Suprapubic skin (tissue), 4 donors: Measurements from ENCODE around the gene C1QTNF5. TPM values are rescaled to one million over a fixed set of nuclear protein-coding genes. Genes with fewer than 3 reads are reported as not detected.
A peak's percentile ranks its signal among the peaks of the same experiment; 100 is the strongest.

Experiments used
- DNase-seq, 2 donors: peaks; one replicate each; pipeline ENCODE4 v3.0.0-alpha.2; 2019; ENCODE audit warnings: low spot score in 2 of 2
- H3K27ac ChIP-seq: fragments of 200-600 bp; sonication (generic); one replicate; pipeline ENCODE4 v1.5.1; 2019
- H3K27me3 ChIP-seq: fragments of 200-600 bp; sonication (generic); one replicate; pipeline ENCODE4 v1.5.1; 2019
- H3K36me3 ChIP-seq: fragments of 200-600 bp; sonication (generic); one replicate; pipeline ENCODE4 v1.5.1; 2019
- H3K4me1 ChIP-seq: fragments of 200-600 bp; sonication (generic); one replicate; pipeline ENCODE4 v1.5.1; 2019
- H3K4me3 ChIP-seq: fragments of 200-600 bp; sonication (generic); one replicate; pipeline ENCODE4 v1.5.1; 2019; ENCODE audit warnings: mild to moderate bottlenecking
- H3K9me3 ChIP-seq: fragments of 200-600 bp; sonication (generic); one replicate; pipeline ENCODE4 v1.5.1; 2019
- CTCF ChIP-seq, 2 donors: fragments of 200-600 bp in 1 of 2; fragments of 450-650 bp in 1 of 2; sonication (generic) in 1 of 2; IDR thresholded peaks; one replicate each; pipeline ENCODE4 v1.5.1; 2016 to 2019; ENCODE audit warnings: antibody characterized with exemption in 2 of 2, mild to moderate bottlenecking in 1 of 2, moderate library complexity in 1 of 2
- EP300 ChIP-seq: sonication (generic); formaldehyde crosslinking; IDR thresholded peaks from one replicate; pipeline ENCODE4 v1.6.1; 2017; ENCODE audit warnings: antibody characterized with exemption
- POLR2A ChIP-seq, 2 donors: fragments of 450-650 bp; IDR thresholded peaks; one replicate each; pipeline ENCODE4 v1.6.1; 2017; ENCODE audit warnings: antibody characterized with exemption in 2 of 2, mild to moderate bottlenecking in 2 of 2, moderate library complexity in 2 of 2
- POLR2AphosphoS5 ChIP-seq, 3 donors: sonication (generic); formaldehyde crosslinking; IDR thresholded peaks; one replicate each; pipeline ENCODE4 v1.6.1; 2017; ENCODE audit warnings: antibody characterized with exemption in 3 of 3
- WGBS: methylation state at CpG from one replicate; pipeline ENCODE4 v1.1.5; 2018; 5-methylcytosine and 5-hydroxymethylcytosine counted together
- total RNA-seq, 4 donors: library from RNA; depleted of rRNA; stranded (reverse); fragments of >200 nt; gene quantifications; one replicate each; pipeline ENCODE4 v1.1.0, GENCODE V29; 2016

C1QTNF5 gene
- total RNA-seq, 4 donors from 2014 or later: 3.7 to 9.8 (median 4.9) TPM

GRCh38 chr11:119378851-119379465 is 38.3 kb upstream of the C1QTNF5 start:
- Histone ChIP-seq H3K36me3 (no peaks in the 10 kb centered on the region), H3K9me3 (no peaks in the 10 kb centered on the region), H3K27me3 (no peaks in the 10 kb centered on the region), H3K4me1 (peaks cover 31% of the 10 kb centered on the region), H3K27ac (no peak overlapping the region), H3K4me3 (no peak overlapping the region)
- 71% methylated on average over 10 of the region's 10 CpGs for WGBS
- TF ChIP-seq EP300 (no peak), POLR2AphosphoS5 (IDR thresholded peaks at IDR 0.05) (no peak), CTCF (IDR thresholded peaks at IDR 0.05) (no peak), POLR2A (IDR thresholded peaks at IDR 0.05) (no peak)
- peak in 1 of 2 donors; percentile 59 for DNase-seq

- H3K9me3 ChIP-seq: no peaks in the 10 kb centered on the region
- 95% methylated on average over 2 of the region's 6 CpGs for WGBS
- peaks cover 31% of the 10 kb centered on the region for H3K4me1 ChIP-seq
- H3K27ac ChIP-seq: no peak overlapping the region
- H3K36me3 ChIP-seq: no peaks in the 10 kb centered on the region
- TF ChIP-seq POLR2A (IDR thresholded peaks at IDR 0.05): no peak
- TF ChIP-seq EP300: no peak
- TF ChIP-seq POLR2AphosphoS5 (IDR thresholded peaks at IDR 0.05): no peak
- no peak for TF ChIP-seq CTCF (IDR thresholded peaks at IDR 0.05)
- H3K27me3 ChIP-seq: no peaks in the 10 kb centered on the region
- no peak overlapping the region for H3K4me3 ChIP-seq
- DNase-seq: peak; percentile 56 to 71
Measured at GRCh38 chr11:119377961-119378667, 37.4 kb upstream of the C1QTNF5 start.

- TF ChIP-seq POLR2A (IDR thresholded peaks at IDR 0.05): no peak
- TF ChIP-seq CTCF (IDR thresholded peaks at IDR 0.05): no peak
- TF ChIP-seq EP300: no peak
- TF ChIP-seq POLR2AphosphoS5 (IDR thresholded peaks at IDR 0.05): no peak
- Histone ChIP-seq H3K27me3 (no peaks in the 10 kb centered on the region), H3K36me3 (no peaks in the 10 kb centered on the region), H3K27ac (no peak overlapping the region), H3K4me1 (peaks cover 30% of the 10 kb centered on the region), H3K9me3 (no peaks in the 10 kb centered on the region), H3K4me3 (no peak overlapping the region)
- DNase-seq: peak; percentile 57 to 67
- 74% methylated on average over 9 of the region's 12 CpGs for WGBS
Measured at GRCh38 chr11:119377112-119377901, 36.6 kb upstream of the C1QTNF5 start.

- no peaks in the 10 kb centered on the region for H3K36me3 ChIP-seq
- peaks cover 30% of the 10 kb centered on the region for H3K4me1 ChIP-seq
- WGBS: 62% methylated on average over 5 of the region's 11 CpGs
- peak overlapping the region; percentile 52 for H3K27ac ChIP-seq
- no peaks in the 10 kb centered on the region for H3K27me3 ChIP-seq
- peak in 1 of 2 donors; percentile 64 for DNase-seq
- no peaks in the 10 kb centered on the region for H3K9me3 ChIP-seq
- H3K4me3 ChIP-seq: no peak overlapping the region
- TF ChIP-seq POLR2A (IDR thresholded peaks at IDR 0.05): no peak
- no peak for TF ChIP-seq CTCF (IDR thresholded peaks at IDR 0.05)
- TF ChIP-seq POLR2AphosphoS5 (IDR thresholded peaks at IDR 0.05): no peak
- no peak for TF ChIP-seq EP300
Measured at GRCh38 chr11:119376197-119376847, 35.6 kb upstream of the C1QTNF5 start.
